GM13976 (cell line): ENCODE measurements around the gene STAB2.
A peak's percentile ranks its signal among the peaks of the same experiment; 100 is the strongest.

Experiments used
- DNase-seq: peaks from one replicate; pipeline ENCODE4 v3.0.0; 2012; ENCODE audit warnings: low spot score
- CTCF ChIP-seq: IDR thresholded peaks from 2 replicates; pipeline ENCODE4 v1.5.1; 2012; ENCODE audit warnings: borderline replicate concordance, mild to moderate bottlenecking; ENCODE audit not compliant: insufficient read depth; ENCODE audit errors: extremely low read depth, missing control alignments, control extremely low read depth
- in situ Hi-C: fragments of 300-500 bp; cut with MboI; formaldehyde crosslinking; loops from one replicate; pipeline ENCODE4 v1.12.0; 2022; ENCODE audit warnings: low sequenced_read_pairs, mixed read lengths, inconsistent platforms; ENCODE audit not compliant: unreplicated experiment

STAB2 gene

GRCh38 chr12:103626498-103626897 is 39.4 kb downstream of the STAB2 start:
- in situ Hi-C loops = no loop called here
- no peak for DNase-seq
- no peak for TF ChIP-seq CTCF

DNA sequence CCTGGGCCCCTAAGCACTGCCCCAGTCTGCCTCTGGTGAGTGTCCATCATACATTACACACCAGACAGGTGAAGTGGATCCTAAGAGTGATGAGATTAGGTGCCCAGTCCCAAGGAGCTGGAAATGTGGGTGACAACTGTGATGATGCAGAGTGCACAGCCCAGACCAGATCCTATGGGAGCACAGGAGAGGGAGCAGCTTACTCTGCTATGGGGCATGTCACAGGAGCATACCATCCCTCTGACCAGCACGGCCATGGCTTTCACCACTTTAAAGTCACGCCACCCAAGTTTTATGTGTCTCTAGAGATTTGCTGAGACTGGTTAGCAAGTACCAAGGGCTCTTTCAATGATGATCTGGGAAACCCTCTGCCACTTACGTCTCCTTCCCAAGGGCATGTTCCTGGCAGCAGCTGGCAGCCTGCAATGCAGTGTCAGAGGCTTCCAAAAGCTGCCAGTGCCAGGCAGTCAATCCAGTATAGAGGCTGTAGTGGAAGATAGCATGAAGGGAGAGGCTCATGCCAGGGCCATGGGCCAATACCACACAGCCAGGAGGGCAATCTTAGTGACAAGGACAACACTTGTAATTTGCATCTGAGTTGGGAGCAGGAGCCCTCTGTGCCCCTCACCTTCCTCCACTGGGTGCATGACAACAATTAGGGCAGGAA is 40.2 kb downstream of the STAB2 start:
- no peak for DNase-seq
- TF ChIP-seq CTCF = no peak
- in situ Hi-C loops = no loop called here

DNA sequence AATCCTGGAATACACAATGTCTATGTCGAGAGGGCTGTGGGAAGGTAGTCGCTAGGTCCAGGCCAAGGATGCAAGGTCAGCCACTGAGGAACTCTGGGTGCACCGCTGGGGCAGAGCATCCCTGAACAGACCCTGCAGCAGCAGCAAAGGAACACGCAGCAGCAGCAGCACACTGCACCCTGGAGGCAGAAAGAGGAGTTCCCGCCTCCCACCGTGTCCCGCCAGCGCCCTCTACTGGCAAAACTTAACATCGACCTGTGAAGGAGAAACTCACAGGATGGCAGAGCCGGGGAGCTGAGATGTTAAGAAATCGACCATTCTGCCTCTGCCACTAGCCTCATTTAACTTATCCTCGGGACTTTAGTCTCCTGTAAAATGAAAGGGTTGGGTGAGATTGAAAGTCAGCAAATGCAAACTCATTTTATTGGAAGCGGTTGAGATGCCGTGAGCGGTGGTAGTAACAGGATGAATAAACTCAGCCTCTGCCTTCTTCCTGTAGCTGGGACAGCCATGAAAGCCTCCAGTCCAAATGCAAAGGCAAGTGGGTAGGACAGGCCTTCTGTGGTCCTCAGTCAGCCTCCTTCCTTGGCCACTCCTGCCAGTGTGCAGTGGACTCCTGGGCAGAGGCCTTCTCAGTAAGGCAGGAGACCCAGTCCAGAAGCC is 45.6 kb downstream of the STAB2 start:
- peak; percentile 98 for TF ChIP-seq CTCF
- in situ Hi-C loops = no loop called here
- peak; percentile 87 for DNase-seq

GRCh38 chr12:103634732-103635131 is 47.7 kb downstream of the STAB2 start:
- TF ChIP-seq CTCF = no peak
- no peak for DNase-seq
- in situ Hi-C loops = no loop called here

DNA sequence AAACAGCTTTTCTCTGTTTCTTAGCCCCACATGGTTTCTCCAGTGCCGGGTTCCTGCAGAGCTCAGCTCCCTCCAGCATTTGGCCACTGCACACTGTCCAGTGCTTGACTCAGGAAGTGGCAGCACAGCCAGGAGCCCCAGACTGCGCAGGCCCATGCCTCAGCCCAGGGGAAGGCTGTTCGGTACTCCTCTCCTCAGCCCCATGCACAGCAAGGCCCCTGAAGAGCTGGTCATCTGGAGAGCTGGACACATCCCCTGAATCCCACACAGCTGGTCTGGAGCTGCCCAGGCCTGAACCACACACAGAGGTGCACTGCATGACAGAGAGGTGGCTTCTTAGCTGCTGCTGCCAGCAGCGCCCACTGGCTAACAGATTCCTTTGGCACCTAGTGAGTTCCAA is 48.3 kb downstream of the STAB2 start:
- in situ Hi-C loops = no loop called here
- TF ChIP-seq CTCF = no peak
- no peak for DNase-seq

- in situ Hi-C loops = no loop called here
- TF ChIP-seq CTCF = no peak
- no peak for DNase-seq
These were observed 49.9 kb downstream of the STAB2 start for GRCh38 chr12:103637021-103637420.
